ENCODE data around the gene ROPN1B.

DNA sequence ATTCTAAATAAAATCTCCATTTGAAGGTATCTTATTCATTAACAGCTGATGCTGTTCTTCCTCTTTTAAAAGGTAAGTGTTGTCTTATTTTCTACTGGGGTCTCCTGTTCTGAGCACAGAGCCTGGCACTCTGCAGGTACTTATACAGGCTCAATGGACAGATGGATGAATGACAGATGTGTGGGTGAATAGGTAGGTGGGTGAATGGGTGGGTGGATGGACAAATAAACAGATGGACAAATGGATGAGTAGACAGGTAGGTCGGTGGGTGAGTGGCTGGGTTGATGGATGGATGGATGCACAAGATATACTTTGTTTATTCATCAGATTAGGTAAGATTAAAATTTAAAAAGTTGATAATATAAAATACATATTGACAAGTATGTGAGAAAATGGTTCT, 61.5 kb downstream of the ROPN1B start:
- no peak for TF ChIP-seq EZH2 (IDR thresholded peaks at IDR 0.05; ENCODE audit: low read depth, unreplicated experiment)
- TF ChIP-seq, protein P1, sequence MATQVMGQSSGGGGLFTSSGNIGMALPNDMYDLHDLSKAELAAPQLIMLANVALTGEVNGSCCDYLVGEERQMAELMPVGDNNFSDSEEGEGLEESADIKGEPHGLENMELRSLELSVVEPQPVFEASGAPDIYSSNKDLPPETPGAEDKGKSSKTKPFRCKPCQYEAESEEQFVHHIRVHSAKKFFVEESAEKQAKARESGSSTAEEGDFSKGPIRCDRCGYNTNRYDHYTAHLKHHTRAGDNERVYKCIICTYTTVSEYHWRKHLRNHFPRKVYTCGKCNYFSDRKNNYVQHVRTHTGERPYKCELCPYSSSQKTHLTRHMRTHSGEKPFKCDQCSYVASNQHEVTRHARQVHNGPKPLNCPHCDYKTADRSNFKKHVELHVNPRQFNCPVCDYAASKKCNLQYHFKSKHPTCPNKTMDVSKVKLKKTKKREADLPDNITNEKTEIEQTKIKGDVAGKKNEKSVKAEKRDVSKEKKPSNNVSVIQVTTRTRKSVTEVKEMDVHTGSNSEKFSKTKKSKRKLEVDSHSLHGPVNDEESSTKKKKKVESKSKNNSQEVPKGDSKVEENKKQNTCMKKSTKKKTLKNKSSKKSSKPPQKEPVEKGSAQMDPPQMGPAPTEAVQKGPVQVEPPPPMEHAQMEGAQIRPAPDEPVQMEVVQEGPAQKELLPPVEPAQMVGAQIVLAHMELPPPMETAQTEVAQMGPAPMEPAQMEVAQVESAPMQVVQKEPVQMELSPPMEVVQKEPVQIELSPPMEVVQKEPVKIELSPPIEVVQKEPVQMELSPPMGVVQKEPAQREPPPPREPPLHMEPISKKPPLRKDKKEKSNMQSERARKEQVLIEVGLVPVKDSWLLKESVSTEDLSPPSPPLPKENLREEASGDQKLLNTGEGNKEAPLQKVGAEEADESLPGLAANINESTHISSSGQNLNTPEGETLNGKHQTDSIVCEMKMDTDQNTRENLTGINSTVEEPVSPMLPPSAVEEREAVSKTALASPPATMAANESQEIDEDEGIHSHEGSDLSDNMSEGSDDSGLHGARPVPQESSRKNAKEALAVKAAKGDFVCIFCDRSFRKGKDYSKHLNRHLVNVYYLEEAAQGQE (IDR thresholded peaks at IDR 0.05; ENCODE audit: unreplicated experiment): no peak
- TF ChIP-seq, protein P2, sequence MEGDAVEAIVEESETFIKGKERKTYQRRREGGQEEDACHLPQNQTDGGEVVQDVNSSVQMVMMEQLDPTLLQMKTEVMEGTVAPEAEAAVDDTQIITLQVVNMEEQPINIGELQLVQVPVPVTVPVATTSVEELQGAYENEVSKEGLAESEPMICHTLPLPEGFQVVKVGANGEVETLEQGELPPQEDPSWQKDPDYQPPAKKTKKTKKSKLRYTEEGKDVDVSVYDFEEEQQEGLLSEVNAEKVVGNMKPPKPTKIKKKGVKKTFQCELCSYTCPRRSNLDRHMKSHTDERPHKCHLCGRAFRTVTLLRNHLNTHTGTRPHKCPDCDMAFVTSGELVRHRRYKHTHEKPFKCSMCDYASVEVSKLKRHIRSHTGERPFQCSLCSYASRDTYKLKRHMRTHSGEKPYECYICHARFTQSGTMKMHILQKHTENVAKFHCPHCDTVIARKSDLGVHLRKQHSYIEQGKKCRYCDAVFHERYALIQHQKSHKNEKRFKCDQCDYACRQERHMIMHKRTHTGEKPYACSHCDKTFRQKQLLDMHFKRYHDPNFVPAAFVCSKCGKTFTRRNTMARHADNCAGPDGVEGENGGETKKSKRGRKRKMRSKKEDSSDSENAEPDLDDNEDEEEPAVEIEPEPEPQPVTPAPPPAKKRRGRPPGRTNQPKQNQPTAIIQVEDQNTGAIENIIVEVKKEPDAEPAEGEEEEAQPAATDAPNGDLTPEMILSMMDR (conservative IDR thresholded peaks at IDR 0.05; ENCODE audit: low read depth in 2 of 2): no peak
- TF ChIP-seq EZH2phosphoT487 (IDR thresholded peaks at IDR 0.05; ENCODE audit: unreplicated experiment): no peak
- TF ChIP-seq POLR2AphosphoS5 (IDR thresholded peaks at IDR 0.05; ENCODE audit: low read depth): no peak
- no peak for TF ChIP-seq STAT1 (IDR thresholded peaks at IDR 0.05; ENCODE audit: unreplicated experiment)
- TF ChIP-seq CREB1 (CRISPR knock-in tag; IDR thresholded peaks at IDR 0.05; ENCODE audit: low read depth): no peak
- TF ChIP-seq, protein P3, sequence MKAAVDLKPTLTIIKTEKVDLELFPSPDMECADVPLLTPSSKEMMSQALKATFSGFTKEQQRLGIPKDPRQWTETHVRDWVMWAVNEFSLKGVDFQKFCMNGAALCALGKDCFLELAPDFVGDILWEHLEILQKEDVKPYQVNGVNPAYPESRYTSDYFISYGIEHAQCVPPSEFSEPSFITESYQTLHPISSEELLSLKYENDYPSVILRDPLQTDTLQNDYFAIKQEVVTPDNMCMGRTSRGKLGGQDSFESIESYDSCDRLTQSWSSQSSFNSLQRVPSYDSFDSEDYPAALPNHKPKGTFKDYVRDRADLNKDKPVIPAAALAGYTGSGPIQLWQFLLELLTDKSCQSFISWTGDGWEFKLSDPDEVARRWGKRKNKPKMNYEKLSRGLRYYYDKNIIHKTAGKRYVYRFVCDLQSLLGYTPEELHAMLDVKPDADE (IDR thresholded peaks at IDR 0.05): no peak

Measured in GM23338 (cell line).